NCI-H2227 (cell line): ENCODE measurements around the gene DTX3L.
"Not testable (repeated sequence)": the region's sequence is repeated elsewhere in the genome, so short reads cannot be mapped to it uniquely, and the experiment has no call there.

ENCODE experiments used
- DNase-seq: peaks from one replicate; lab custom pipeline; 2025; ENCODE audit not compliant: unreplicated experiment; lab: John Stamatoyannopoulos, UW

DTX3L gene

DNA sequence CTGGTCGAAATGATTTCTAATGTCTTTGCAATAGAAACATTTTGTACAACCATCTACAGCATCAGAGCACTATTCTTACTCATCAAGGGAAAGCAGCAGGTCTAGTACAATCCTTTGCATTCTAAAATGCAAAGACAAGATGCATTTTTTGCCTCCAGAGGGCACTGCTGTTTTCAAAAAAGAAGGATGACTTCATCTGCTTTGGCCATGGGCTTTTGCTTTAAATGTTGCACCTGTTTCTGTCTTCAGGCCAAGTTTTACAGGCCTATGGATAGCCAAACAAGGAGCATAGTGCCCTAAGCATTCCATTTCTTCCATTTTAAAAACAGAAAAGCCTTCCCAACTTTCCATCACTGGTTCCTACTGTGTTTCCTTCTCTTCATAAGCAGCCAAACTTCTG is 3.5 kb upstream of the DTX3L start:
- peak; percentile 71 for DNase-seq

DNA sequence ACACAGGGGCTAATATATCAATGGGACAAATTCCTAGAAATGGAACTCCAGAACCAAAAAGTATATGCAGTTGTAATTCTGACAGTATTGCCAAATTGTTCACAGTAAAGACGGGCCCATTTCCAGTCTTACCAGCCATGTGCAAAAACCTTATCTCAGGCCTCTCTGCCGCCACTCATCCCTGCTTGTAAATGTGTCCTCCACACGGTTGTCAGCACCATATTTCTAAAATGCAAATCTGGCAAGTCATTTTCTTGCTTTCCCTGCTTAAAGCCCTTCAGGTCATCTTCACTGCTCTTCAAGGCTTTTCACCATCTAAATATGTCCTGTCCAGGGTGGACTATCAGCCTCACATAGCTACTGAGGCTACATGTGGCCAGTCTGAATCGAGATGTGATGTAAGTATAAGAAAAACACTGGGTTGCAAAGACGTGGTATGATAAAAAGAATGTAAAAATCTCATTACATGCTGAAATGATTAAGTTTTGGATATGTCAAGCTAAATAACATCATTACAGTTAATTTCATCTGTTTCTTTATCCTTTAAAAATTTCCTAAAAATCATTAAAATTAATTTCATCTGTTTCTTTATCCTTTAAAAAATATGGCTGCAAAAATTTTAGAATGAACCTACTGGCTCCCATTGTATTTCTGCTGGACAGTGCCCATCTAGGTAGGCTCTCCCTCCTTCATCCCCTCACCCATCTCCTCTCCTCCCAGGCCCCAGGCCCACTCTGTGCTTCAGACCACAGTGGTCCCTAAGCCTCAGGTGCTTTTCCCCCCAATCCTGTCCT is 1.0 kb upstream of the DTX3L start:
- no peak for DNase-seq

DNA sequence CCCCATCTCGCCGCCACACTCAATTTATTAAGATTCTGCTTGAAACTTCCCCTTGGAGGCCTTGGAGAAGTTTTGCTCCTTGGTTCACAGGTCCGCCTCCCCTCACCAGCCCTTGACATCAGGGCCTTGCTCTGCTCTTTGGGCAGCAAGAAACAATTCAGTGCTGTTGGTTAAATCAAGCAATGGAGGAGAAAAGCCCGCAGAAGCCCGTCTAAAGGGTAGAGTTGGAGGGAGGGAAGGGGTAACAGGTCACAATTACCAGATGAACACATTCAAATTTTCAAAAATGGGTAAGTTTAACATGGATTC is 467 bp upstream of the DTX3L start:
- DNase-seq = no peak

DNA sequence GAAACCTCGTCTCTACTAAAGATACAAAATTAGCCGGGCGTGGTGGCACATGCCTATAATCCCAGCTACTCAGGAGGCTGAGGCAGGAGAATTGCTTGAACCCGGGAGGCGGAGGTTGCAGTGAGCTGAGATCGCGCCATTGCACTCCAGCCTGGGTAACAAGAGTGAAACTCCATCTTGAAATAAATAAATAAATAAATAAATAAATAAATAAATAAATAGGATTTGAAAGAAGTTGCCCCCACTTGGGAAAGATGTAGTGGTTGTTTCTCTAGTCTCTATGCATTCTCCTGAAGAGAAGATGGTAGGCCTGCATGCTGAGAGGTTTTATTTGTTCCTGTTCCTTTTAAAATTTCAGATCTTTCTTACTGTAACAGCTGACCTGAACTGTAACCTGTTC is 4.0 kb downstream of the DTX3L start:
- not testable (repeated sequence) for DNase-seq

DNA sequence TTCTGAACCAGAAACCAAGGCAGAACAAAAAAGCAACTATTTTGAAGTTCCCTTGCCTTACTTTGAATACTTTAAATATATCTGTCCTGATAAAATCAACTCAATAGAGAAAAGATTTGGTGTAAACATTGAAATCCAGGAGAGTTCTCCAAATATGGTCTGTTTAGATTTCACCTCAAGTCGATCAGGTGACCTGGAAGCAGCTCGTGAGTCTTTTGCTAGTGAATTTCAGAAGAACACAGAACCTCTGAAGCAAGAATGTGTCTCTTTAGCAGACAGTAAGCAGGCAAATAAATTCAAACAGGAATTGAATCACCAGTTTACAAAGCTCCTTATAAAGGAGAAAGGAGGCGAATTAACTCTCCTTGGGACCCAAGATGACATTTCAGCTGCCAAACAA is 4.6 kb downstream of the DTX3L start:
- DNase-seq = no peak

DNA sequence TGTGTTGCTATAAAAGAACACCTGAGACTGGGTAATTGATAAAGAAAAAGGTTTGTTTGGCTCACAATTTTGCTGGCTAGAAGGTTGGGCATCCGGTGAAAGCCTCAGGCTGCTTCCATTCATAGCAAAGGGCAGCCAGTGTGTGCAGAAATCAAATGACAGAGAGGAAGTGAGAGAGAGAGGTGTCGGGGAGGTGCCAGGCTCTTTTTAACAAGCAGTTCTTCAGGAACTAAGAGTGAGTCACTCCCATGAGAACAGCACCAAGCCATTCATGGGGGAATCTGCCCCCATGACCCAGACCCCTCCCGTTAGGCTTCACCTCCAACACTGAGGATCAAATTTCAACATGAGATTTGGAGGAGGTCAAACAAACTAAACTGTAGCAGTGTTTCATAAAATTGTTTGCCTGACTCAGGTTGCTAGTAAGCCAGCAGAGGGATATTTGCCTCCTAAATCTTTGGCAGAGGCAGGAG is 8.8 kb downstream of the DTX3L start:
- DNase-seq = no peak

DNA sequence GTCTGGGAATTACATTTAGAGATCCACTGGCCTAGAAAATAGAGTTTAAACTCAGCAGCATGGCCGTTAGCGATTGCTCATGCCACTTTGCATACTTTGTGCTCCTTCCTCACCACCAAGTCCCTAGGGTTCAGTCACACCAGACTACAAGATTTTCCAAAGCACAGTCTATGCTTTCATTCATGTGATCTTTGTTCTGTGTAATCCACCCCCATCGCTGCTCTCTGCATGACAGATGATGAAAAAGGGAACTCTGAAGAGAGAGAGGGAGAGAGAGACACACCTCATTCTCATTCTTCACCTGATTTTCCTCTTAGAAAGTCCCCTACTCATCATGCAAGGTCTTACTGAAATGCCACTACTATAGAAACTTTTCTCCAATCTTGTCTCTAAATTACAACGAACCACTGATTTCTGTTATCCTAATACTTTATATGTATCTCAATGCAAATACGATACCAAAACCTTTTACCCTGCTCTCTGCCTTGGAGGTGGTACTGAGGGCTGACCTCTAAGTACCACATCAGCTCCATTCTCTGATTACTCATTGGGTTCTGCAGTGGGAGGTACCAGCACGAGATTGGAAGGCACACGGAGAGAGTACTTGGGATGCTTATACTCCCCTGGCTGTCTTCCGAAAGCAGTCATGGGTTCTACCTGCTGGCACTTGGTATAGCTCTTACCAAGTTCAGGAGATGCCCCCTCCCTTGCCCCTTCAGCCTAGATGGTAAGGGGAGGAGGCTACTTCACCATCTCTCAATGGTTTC is 12.2 kb downstream of the DTX3L start:
- no peak for DNase-seq

DNA sequence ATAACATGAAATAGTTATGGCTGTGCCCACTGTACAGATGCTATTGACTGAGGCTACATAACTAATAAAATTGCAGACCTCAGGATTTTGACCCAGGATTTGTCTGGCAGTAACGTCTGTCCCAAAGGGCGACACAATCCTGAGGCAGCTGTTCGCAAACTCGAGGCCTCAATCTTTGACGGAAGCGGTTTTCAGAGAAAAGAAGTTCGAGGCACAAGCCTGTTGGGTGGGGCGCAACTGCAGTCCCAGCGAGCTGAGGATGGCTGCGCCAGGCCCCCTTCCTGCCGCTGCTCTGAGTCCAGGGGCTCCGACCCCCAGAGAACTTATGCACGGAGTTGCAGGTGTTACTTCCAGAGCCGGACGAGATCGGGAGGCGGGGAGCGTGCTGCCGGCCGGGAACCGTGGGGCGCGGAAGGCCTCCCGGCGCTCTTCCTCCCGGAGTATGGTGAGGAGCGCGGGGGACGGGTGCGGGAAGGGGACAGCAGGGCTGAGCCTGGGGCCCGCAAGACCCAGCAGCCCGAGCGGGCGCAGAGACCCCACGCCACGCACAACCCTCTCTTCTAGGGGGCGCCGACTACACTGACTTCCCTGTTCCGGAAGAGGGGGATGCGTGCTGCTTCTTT is 13.4 kb downstream of the DTX3L start, which contains the start of gene PARP15:
Gene PARP15, plus strand, starts transcription at position 242 of the 623 bp plus-strand sequence. Its CDS starts 18 bp downstream, at position 260.
- DNase-seq = no peak

DNA sequence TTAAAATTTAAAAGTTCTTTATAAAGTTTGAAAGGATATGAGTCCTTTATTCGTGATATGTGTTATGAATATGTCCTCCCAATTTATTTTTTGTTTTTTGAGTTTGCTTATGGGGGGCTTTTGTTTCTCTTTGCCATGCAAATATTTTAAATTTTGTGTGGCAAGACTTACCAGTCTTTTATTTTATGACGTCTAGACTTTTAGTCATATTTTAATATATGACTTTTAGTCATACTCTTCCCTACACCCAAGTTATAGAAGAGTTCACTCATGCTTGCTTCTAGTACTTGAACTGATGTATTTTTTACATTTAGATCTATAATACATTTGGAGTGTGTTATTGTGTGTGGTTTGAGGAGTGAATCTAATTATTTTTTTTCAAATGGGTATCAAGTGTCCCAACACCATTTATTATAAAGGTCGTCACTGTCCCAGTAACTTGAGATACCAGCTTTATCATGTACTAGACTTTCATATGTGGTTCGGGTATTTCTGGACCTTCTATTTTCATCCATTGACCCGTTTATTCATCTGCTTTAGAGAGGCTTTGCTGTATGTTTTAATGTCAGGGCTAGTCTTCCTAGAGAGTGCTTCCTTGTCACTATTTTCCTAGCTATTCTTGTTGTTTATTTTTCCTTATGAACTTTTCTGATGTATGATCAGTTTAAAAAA is 14.1 kb downstream of the DTX3L start:
- DNase-seq = no peak

DNA sequence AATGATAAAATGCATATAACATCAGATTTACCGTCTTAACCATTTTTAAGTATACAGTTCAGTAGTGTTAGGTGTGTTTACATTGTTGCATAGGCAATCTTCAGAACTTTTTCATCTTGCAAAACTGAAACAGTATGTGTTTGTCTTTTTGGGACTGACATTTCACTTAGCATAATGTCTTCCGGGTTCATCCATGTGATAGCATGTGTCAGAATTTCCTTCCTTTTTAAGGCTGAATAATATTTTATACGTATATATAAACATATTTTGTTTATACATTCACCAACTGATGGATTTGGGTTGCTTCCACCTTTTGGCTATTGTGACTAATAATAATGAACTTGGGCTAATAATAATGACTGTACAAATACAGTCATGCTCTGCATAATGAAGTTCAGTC is 16.3 kb downstream of the DTX3L start:
- no peak for DNase-seq

DNA sequence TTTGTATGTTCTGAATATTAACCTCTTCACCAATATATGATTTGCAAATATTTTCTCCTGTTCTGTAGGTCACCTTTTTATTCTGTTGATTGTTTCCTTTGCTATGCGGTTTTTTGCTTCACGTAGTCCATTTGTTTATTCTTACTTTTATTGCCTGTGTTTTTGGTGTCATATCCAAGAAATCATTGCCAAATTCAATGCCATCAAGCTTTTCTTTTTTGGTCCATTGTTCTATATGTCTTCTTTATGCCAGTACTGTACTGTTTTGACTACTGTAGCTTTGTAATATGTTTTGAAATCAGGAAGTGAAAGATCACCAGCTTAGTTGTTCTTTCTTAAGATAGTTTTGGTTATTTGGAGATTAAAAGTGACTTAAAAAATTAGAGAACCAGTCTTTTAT is 17.5 kb downstream of the DTX3L start:
- DNase-seq = no peak

DNA sequence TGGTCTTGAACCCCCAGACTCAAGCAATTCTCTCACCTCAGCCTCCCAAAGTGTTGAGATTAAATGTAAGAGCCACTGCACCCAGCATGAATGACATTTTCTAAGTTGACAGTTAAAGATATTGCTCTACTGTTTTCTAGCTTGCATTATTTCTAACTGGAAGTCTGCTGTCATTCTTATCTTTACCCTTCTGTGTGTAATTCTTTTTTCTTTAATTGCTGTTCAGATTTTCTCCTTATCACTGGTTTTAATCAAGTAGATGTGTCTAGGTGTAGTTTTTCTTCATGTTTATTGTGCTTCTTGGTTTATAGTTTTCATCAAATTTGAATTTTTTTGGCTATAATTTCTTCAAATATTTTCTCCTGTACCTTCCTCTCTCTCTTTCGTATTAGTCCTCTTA is 18.3 kb downstream of the DTX3L start:
- DNase-seq = no peak

DNA sequence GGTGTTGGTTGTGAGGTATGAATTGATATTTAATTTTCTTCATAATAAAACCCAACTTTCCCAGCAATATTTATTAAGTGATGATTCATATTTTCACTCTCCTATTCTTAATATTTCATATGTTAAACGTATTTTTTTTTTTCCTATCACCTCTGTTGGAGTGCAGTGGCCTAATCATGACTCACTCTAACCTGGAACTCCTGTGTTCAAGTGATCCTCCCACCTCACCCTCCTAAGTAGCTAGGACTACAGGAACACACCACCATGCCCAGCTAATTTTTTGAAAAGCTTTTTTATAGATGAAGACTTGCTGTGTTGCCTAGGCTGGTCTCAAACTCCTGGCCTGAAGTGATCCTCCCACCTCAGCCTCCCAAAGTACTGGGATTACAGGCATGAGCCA is 22.0 kb downstream of the DTX3L start:
- no peak for DNase-seq

DNA sequence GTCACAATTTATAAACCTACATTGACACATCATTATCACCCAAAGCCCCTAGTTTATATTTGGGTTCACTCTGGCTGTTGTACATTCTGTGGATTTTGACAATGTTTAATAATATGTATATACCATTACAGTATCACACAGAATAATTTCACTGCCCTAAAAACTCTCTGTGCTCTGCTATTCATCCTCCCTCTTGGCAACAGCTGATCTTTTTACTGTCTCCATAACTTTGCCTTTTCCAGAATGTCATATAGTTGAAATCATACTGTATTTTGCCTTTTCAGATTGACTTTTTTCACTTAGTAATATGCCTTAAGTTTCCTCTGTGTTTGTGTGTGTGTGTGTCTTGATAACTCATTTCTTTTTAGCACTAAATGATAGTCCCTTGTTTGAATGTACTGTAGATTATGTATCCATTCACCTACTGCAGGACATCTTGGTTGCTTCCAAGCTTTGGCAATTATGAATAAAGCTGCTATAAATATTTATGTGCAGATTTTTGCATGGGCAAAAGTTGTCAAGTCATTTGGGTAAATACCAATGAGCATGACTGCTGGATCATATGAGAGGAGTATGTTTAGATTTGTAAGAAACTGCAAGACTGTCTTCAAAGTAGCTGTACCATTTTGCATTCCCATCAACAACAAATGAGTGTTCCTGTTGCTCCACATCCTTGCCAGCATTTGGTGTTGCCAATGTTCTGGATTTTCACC is 22.8 kb downstream of the DTX3L start:
- DNase-seq = no peak

DNA sequence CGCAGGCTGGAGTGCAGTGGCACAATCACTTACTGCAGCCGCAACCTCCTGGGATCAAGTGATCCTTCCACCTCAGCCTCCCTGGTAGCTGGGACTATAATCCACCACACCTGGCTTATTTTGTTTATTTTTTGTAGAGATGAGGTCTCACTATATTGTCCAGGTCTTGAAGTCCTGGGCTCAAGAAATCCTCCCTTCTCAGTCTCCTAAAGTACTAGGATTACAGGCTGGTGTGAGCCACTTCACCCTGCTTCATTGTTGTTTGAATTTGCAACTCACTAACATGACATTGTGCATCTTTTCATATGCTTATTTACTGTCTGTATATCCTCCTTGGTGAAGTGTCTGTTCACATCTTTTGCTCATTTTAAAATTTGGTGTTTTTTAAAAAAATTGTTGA is 23.4 kb downstream of the DTX3L start:
- no peak for DNase-seq

DNA sequence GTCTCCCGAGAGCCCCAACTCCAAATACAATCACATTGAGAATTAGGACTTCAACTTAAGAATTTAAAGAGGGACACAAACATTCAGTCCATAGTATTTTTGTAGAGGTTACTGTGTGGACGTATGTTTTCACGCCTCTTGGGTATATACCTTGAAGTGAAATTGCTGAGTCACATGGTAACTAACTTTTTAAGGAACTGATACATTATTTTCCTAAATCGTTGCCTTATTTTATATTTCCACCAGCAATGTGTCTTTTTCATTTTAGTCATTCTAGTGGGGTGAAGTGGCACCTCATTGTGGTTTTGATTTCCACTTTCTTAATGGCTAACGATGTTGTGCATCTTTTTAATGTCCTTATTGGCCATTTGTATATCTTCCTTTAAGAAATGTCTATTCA is 25.2 kb downstream of the DTX3L start:
- no peak for DNase-seq

DNA sequence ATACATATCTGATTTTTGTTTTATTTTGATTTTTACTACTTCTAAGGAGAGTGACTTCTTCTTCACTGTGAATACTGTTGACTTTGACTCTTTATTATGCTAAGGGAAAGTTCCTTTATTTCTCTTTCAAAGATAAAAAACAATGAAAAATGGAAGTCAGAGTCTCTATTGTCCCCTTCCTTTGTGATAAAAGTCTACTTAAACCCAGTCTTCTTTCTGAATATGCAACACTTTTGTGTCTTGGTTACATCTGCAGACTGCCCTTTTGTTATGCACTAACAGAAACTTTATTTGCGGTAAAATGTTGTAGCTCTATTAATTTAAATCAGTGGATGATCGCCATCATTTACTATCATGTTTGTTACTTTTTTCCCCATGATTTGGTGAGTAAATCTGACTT is 26.5 kb downstream of the DTX3L start:
- DNase-seq = no peak

DNA sequence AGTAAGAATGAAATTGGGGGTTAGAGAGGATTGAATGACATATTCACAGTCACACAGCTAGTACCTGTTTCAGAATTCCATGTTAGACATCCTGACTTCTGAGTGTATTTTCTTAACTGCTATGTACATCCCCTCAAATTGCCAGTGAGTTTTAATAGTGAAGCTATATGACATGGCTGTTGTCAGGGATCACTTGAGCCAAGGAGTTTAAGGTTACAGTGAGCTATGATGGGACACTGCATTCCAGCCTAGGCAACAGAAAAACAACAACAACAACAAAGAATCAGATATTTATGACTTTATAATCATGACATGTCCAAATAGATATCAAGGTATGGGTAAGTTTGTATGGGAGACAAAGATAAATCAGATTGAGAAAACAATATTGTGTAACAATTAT is 29.9 kb downstream of the DTX3L start:
- no peak for DNase-seq

DNA sequence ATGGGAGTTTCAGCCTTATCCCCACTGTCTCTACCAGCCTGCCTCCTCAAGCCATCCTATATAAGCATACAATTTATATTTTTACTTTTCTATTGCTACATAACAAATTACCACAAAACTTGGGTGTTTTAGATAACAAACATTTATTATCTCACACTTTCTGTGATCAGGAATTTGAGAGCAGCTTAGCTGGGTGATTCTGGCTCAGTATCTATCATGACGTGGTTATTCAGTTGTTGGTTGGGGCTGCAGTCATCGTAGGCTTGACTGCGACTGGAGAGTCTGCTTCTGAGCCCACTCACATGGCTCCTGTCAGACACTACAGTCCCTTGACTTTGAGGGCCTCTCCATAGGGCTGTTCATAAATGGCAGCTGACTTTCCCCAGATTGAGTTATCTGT is 34.0 kb downstream of the DTX3L start:
- DNase-seq = no peak

DNA sequence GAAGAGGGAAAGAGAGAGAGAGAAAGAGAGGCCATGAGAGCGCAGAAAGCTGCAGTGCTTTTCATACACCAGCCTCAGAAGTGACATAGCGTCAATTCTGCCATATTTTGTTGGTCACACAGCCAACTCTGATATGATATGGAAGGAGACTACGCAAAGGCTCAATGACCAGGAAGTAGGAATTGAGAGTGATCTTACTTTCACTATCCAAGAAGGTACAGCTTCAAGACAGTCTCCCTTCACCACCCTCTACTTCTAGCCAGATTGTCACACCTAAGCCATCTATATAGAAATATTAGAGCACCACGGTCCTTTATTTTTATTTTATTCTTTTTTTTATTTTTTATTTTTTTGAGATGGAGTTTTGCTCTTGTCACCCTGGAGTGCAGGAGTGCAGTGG is 34.4 kb downstream of the DTX3L start:
- no peak for DNase-seq
